KOPT-K1 (cell line): Measurements from ENCODE around the gene GNAQ.
A peak's percentile ranks its signal among the peaks of the same experiment; 100 is the strongest.
"Not testable (repeated sequence)": the region's sequence is repeated elsewhere in the genome, so short reads cannot be mapped to it uniquely, and the experiment has no call there.

Experiments
- H3K27ac ChIP-seq: fragments of 200-600 bp; sonication (generic); 2 replicates; pipeline ENCODE4 v1.5.1; 2016; ENCODE audit warnings: antibody characterized with exemption, mild to moderate bottlenecking, low read depth, low read length; ENCODE audit not compliant: poor library complexity, severe bottlenecking
- H3K36me3 ChIP-seq: fragments of 200-600 bp; sonication (generic); 2 replicates; pipeline ENCODE4 v1.5.1; 2017; ENCODE audit warnings: antibody characterized with exemption, mild to moderate bottlenecking, low read length, moderate library complexity; ENCODE audit not compliant: insufficient read depth
- H3K9me3 ChIP-seq: fragments of 200-600 bp; sonication (generic); 2 replicates; pipeline ENCODE4 v1.5.1; 2017; ENCODE audit warnings: antibody characterized with exemption, low read length, mild to moderate bottlenecking; ENCODE audit not compliant: insufficient read depth, poor library complexity, severe bottlenecking

GNAQ gene

GRCh38 chr9:78031444-78031892 lies at the start of gene GNAQ:
Gene GNAQ (minus strand): TSS chr9:78031811. CDS start chr9:78031235, 576 bp downstream.
- Histone ChIP-seq H3K27ac (peak within 1 kb of the TSS; percentile 95), H3K9me3 (no peaks in the 10 kb centered on the region), H3K36me3 (no peaks in the 10 kb centered on the region)

GRCh38 chr9:78074385-78075291 lies 43.0 kb upstream of the GNAQ start:
- H3K27ac ChIP-seq = peak overlapping the region; percentile 69
- no peaks in the 10 kb centered on the region for H3K36me3 ChIP-seq
- H3K9me3 ChIP-seq = no peaks in the 10 kb centered on the region

- H3K36me3 ChIP-seq = no peaks in the 10 kb centered on the region
- peak overlapping the region; percentile 69 for H3K27ac ChIP-seq
- no peaks in the 10 kb centered on the region for H3K9me3 ChIP-seq
These were observed 42.1 kb upstream of the GNAQ start for GRCh38 chr9:78073722-78074121.

- Histone ChIP-seq H3K36me3 (no peaks in the 10 kb centered on the region), H3K9me3 (peaks cover 3% of the 10 kb centered on the region), H3K27ac (no peak overlapping the region)
These were observed 41.1 kb upstream of the GNAQ start for GRCh38 chr9:78072586-78073199.

GRCh38 chr9:78070521-78070920 lies 38.9 kb upstream of the GNAQ start:
- H3K27ac ChIP-seq = no peak overlapping the region
- H3K36me3 ChIP-seq = no peaks in the 10 kb centered on the region
- H3K9me3 ChIP-seq = peaks cover 16% of the 10 kb centered on the region

- Histone ChIP-seq H3K9me3 (peaks cover 16% of the 10 kb centered on the region), H3K36me3 (no peaks in the 10 kb centered on the region), H3K27ac (no peak overlapping the region)
These were observed 32.5 kb upstream of the GNAQ start for GRCh38 chr9:78064075-78064474.

- peaks cover 13% of the 10 kb centered on the region for H3K9me3 ChIP-seq
- H3K36me3 ChIP-seq = no peaks in the 10 kb centered on the region
These were observed 31.1 kb upstream of the GNAQ start for GRCh38 chr9:78062710-78063109.

GRCh38 chr9:78054218-78054617 lies 22.6 kb upstream of the GNAQ start:
- H3K36me3 ChIP-seq, H3K9me3 ChIP-seq, H3K27ac ChIP-seq: not testable (repeated sequence)

More at GRCh38 chr9:78062710-78063109, 31.1 kb upstream of the GNAQ start:
- H3K27ac ChIP-seq = no peak overlapping the region

GRCh38 chr9:78053627-78054026 lies 22.0 kb upstream of the GNAQ start:
- Histone ChIP-seq H3K36me3 (no peaks in the 10 kb centered on the region), H3K9me3 (no peaks in the 10 kb centered on the region)

GRCh38 chr9:78050421-78050820 lies 18.8 kb upstream of the GNAQ start:
- Histone ChIP-seq H3K36me3 (no peaks in the 10 kb centered on the region), H3K27ac (no peak overlapping the region)

More at GRCh38 chr9:78053627-78054026, 22.0 kb upstream of the GNAQ start:
- H3K27ac ChIP-seq = no peak overlapping the region

GRCh38 chr9:78049484-78049883 lies 17.9 kb upstream of the GNAQ start:
- Histone ChIP-seq H3K9me3 (no peaks in the 10 kb centered on the region), H3K27ac (no peak overlapping the region), H3K36me3 (no peaks in the 10 kb centered on the region)

More at GRCh38 chr9:78050421-78050820, 18.8 kb upstream of the GNAQ start:
- no peaks in the 10 kb centered on the region for H3K9me3 ChIP-seq

GRCh38 chr9:78047106-78047505 lies 15.5 kb upstream of the GNAQ start:
- Histone ChIP-seq H3K27ac (no peak overlapping the region), H3K9me3 (no peaks in the 10 kb centered on the region), H3K36me3 (no peaks in the 10 kb centered on the region)

- Histone ChIP-seq H3K27ac (no peak overlapping the region), H3K9me3 (no peaks in the 10 kb centered on the region), H3K36me3 (no peaks in the 10 kb centered on the region)
These were observed 14.5 kb upstream of the GNAQ start for GRCh38 chr9:78046112-78046511.

- Histone ChIP-seq H3K36me3 (no peaks in the 10 kb centered on the region), H3K27ac (no peak overlapping the region), H3K9me3 (no peaks in the 10 kb centered on the region)
These were observed 13.3 kb upstream of the GNAQ start for GRCh38 chr9:78044886-78045285.

- Histone ChIP-seq H3K36me3 (no peaks in the 10 kb centered on the region), H3K27ac (no peak overlapping the region), H3K9me3 (no peaks in the 10 kb centered on the region)
These were observed 12.6 kb upstream of the GNAQ start for GRCh38 chr9:78044189-78044588.
